DND-41 (cell line): Measurements from ENCODE around the gene OR8G1.
"Not testable (repeated sequence)": the region's sequence is repeated elsewhere in the genome, so short reads cannot be mapped to it uniquely, and the experiment has no call there.

Experiments used
- ATAC-seq: fragments of 200-7000 bp; cut with Tn5 transposase; 3 replicates; pipeline ENCODE4 v1.9.1; 2021; ENCODE audit warnings: low read depth; ENCODE audit not compliant: insufficient read depth
- DNase-seq: peaks from one replicate; pipeline ENCODE4 v3.0.0-alpha.2; 2020
- H2AFZ ChIP-seq: 2 replicates; pipeline ENCODE4 v1.6.0; 2012; ENCODE audit warnings: low read depth, low read length
- H3K27ac ChIP-seq: 2 replicates; pipeline ENCODE4 v1.5.1; 2012; ENCODE audit warnings: low read length, inconsistent platforms
- H3K27me3 ChIP-seq: fragments of 200-600 bp; sonication (generic); 2 replicates; pipeline ENCODE4 v1.6.0; 2012; ENCODE audit warnings: low read length, mild to moderate bottlenecking, inconsistent platforms; ENCODE audit not compliant: insufficient read depth, poor library complexity
- H3K36me3 ChIP-seq: 2 replicates; pipeline ENCODE4 v1.5.1; 2012; ENCODE audit warnings: low read length, inconsistent platforms; ENCODE audit not compliant: insufficient read depth
- H3K4me1 ChIP-seq: 2 replicates; pipeline ENCODE4 v1.5.1; 2012; ENCODE audit warnings: mild to moderate bottlenecking, low read length; ENCODE audit not compliant: insufficient read depth
- H3K4me2 ChIP-seq: 2 replicates; pipeline ENCODE4 v1.6.0; 2012; ENCODE audit warnings: mild to moderate bottlenecking, moderate library complexity, low read length, inconsistent platforms; ENCODE audit not compliant: insufficient read depth
- H3K4me3 ChIP-seq, 2 experiments: fragments of 200-600 bp in 1 of 2; shearing (Covaris generic) in 1 of 2; 2 replicates each; pipeline ENCODE4 v1.5.1; 2012 to 2016; ENCODE audit warnings: inconsistent platforms in 2 of 2, low read length in 2 of 2, mild to moderate bottlenecking in 2 of 2, low read depth in 1 of 2, moderate library complexity in 1 of 2
- H3K79me2 ChIP-seq: 2 replicates; pipeline ENCODE4 v1.6.0; 2012; ENCODE audit warnings: low read length, inconsistent platforms; ENCODE audit not compliant: insufficient read depth
- H3K9ac ChIP-seq: 2 replicates; pipeline ENCODE4 v1.6.0; 2012; ENCODE audit warnings: low read depth, mild to moderate bottlenecking, inconsistent platforms, low read length, moderate library complexity
- H3K9me3 ChIP-seq: 2 replicates; pipeline ENCODE4 v1.5.1; 2012; ENCODE audit warnings: low read length, moderate library complexity, mild to moderate bottlenecking, inconsistent platforms; ENCODE audit not compliant: insufficient read depth, severe bottlenecking
- H4K20me1 ChIP-seq: 2 replicates; pipeline ENCODE4 v1.6.0; 2012; ENCODE audit warnings: low read length; ENCODE audit not compliant: insufficient read depth
- EZH2 ChIP-seq: IDR thresholded peaks from 3 replicates; pipeline ENCODE4 v1.6.1; 2012; ENCODE audit warnings: borderline replicate concordance, low read depth, mild to moderate bottlenecking, moderate library complexity, low read length, inconsistent platforms; ENCODE audit not compliant: severe bottlenecking
- TF ChIP-seq, protein P1 (sequence below): IDR thresholded peaks from 2 replicates; pipeline ENCODE4 v1.5.1; 2012; ENCODE audit warnings: borderline replicate concordance, low read length, moderate library complexity, mild to moderate bottlenecking; ENCODE audit not compliant: poor library complexity, severe bottlenecking; ENCODE audit errors: extremely low read depth

OR8G1 gene

DNA sequence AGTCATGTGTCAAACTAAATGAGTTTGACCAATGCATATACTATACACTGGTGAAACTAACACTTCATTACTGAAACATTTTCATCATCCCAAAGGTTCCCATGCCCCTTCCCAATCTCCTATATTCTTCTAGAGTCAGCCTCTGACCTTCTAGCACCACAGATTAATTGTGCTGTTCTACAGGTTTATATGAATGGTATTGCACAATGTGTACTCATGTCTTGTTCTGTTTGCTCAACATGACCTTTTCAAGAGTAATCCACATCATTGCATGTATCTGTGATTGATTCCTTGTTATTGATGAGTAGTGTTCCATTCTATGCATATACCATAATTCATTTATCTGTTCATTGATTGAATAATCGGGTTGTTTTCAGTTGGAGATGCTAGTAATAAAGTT is 7.5 kb upstream of the OR8G1 start:
- no peak overlapping the region for H3K27ac ChIP-seq
- no peaks in the 10 kb centered on the region for H3K4me1 ChIP-seq
- peaks cover 4% of the 10 kb centered on the region for H3K27me3 ChIP-seq
- H3K36me3 ChIP-seq: no peaks in the 10 kb centered on the region
- no peak for ATAC-seq
- TF ChIP-seq, protein P1, sequence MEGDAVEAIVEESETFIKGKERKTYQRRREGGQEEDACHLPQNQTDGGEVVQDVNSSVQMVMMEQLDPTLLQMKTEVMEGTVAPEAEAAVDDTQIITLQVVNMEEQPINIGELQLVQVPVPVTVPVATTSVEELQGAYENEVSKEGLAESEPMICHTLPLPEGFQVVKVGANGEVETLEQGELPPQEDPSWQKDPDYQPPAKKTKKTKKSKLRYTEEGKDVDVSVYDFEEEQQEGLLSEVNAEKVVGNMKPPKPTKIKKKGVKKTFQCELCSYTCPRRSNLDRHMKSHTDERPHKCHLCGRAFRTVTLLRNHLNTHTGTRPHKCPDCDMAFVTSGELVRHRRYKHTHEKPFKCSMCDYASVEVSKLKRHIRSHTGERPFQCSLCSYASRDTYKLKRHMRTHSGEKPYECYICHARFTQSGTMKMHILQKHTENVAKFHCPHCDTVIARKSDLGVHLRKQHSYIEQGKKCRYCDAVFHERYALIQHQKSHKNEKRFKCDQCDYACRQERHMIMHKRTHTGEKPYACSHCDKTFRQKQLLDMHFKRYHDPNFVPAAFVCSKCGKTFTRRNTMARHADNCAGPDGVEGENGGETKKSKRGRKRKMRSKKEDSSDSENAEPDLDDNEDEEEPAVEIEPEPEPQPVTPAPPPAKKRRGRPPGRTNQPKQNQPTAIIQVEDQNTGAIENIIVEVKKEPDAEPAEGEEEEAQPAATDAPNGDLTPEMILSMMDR: no peak
- no peak for TF ChIP-seq EZH2
- H3K4me3 ChIP-seq: no peak overlapping the region
- no peaks in the 10 kb centered on the region for H3K79me2 ChIP-seq
- H2AFZ ChIP-seq: no peak overlapping the region
- H3K9ac ChIP-seq: no peak overlapping the region
- no peak for DNase-seq
- no peaks in the 10 kb centered on the region for H4K20me1 ChIP-seq
- no peak overlapping the region for H3K4me2 ChIP-seq
- no peaks in the 10 kb centered on the region for H3K9me3 ChIP-seq

DNA sequence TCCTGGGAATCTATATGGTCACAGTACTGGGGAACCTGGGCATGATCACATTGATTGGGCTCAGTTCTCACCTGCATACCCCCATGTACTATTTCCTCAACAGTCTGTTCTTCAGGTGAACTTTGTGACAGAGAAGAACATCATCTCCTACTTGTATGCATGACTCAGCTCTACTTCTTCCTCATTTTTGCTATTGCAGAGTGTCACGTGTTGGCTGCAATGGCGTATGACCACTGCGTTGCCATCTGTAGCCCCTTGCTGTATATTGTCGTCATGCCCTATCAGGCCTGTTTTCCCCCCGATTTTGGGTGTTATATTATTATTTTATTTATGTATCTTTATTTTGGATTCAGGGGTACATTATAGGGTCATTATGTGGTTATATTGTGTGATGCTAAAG is 2.4 kb upstream of the OR8G1 start:
- no peak overlapping the region for H2AFZ ChIP-seq
- TF ChIP-seq, protein P1: no peak
- no peak for TF ChIP-seq EZH2
- H4K20me1 ChIP-seq: no peaks in the 10 kb centered on the region
- H3K9me3 ChIP-seq: no peaks in the 10 kb centered on the region
- DNase-seq (no peak), ATAC-seq (no peak)
- no peak overlapping the region for H3K4me3 ChIP-seq
- no peak overlapping the region for H3K27ac ChIP-seq
- no peaks in the 10 kb centered on the region for H3K27me3 ChIP-seq
- H3K9ac ChIP-seq: no peak overlapping the region
- no peaks in the 10 kb centered on the region for H3K4me1 ChIP-seq
- H3K36me3 ChIP-seq: no peaks in the 10 kb centered on the region
- no peaks in the 10 kb centered on the region for H3K79me2 ChIP-seq
- no peak overlapping the region for H3K4me2 ChIP-seq

DNA sequence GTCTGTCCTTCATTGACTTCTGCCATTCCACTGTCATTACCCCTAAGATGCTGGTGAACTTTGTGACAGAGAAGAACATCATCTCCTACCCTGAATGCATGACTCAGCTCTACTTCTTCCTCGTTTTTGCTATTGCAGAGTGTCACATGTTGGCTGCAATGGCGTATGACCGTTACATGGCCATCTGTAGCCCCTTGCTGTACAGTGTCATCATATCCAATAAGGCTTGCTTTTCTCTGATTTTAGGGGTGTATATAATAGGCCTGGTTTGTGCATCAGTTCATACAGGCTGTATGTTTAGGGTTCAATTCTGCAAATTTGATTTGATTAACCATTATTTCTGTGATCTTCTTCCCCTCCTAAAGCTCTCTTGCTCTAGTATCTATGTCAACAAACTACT is 9.0 kb downstream of the OR8G1 start:
- H4K20me1 ChIP-seq, H2AFZ ChIP-seq, H3K79me2 ChIP-seq, ATAC-seq, H3K27me3 ChIP-seq, H3K36me3 ChIP-seq, H3K9me3 ChIP-seq, H3K4me2 ChIP-seq, H3K9ac ChIP-seq, DNase-seq, H3K4me1 ChIP-seq, H3K4me3 ChIP-seq, H3K27ac ChIP-seq: not testable (repeated sequence)

DNA sequence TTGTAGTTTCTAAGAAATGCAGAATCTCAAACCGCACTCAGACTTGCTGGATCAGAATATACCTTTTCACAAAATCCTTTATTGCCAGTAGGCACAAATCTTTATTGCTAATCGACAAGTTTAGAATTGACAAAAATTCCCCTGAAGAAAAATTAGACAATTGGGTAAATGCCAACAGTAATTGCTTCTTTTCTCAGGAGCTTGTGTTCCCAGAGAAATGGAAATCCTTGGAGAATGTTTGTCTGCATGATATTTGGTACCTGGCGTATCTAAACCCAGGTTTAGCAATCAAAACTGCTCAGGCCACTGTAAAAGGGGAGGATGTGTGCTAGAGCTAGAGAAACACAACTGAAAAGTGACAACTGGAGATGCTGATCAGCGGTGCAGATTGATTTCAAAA is 15.2 kb downstream of the OR8G1 start, which contains the start of gene OR8G5:
Gene OR8G5, plus strand, starts transcription at position 301 of the 400 bp plus-strand sequence. CDS start 8,556 bp downstream, outside the sequence.
- Histone ChIP-seq H3K4me3 (no peak within 1 kb of the TSS), H3K79me2 (no peaks in the 10 kb centered on the region), H3K4me2 (no peak within 1 kb of the TSS), H3K9ac (no peak within 1 kb of the TSS), H3K9me3 (no peaks in the 10 kb centered on the region), H2AFZ (no peak within 1 kb of the TSS), H3K27me3 (peaks cover 11% of the 10 kb centered on the region), H4K20me1 (no peaks in the 10 kb centered on the region), H3K27ac (no peak within 1 kb of the TSS), H3K36me3 (no peaks in the 10 kb centered on the region), H3K4me1 (no peaks in the 10 kb centered on the region)
- no peak for TF ChIP-seq EZH2
- TF ChIP-seq, protein P1: no peak
- DNase-seq (no peak), ATAC-seq (no peak)

DNA sequence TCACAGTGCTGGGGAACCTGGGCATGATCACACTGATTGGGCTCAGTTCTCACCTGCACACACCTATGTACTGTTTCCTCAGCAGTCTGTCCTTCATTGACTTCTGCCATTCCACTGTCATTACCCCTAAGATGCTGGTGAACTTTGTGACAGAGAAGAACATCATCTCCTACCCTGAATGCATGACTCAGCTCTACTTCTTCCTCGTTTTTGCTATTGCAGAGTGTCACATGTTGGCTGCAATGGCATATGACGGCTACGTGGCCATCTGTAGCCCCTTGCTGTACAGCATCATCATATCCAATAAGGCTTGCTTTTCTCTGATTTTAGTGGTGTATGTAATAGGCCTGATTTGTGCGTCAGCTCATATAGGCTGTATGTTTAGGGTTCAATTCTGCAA is 24.1 kb downstream of the OR8G1 start:
- not testable (repeated sequence) for H3K27me3 ChIP-seq, DNase-seq, H3K4me2 ChIP-seq, H4K20me1 ChIP-seq, ATAC-seq, H3K4me3 ChIP-seq, H3K27ac ChIP-seq, H2AFZ ChIP-seq, H3K36me3 ChIP-seq, H3K4me1 ChIP-seq, H3K9ac ChIP-seq, H3K9me3 ChIP-seq, H3K79me2 ChIP-seq

DNA sequence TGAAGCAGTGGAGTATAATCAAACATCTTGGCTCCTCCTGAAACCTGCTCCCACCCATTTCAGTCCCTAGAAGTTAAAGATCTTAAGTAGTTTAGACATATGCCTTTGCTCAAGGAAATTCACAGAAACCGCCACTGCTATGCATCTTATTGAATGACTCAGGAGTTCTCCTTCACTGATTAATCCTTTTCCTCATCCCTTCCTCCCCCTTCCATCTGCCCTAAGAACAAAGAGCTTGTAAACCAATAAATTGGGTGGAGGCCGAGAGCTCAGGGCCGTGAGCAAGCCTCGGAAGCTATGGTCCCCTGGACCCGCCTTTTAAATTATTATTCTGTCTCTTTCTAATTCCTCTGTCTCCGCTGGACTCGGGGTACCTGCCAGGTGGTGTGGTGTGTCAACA is 30.0 kb downstream of the OR8G1 start:
- not testable (repeated sequence) for H3K4me2 ChIP-seq, DNase-seq, H3K4me1 ChIP-seq, H2AFZ ChIP-seq, H3K9me3 ChIP-seq, H3K9ac ChIP-seq, H3K27me3 ChIP-seq, H3K27ac ChIP-seq, H3K4me3 ChIP-seq, H3K36me3 ChIP-seq, ATAC-seq, H3K79me2 ChIP-seq, H4K20me1 ChIP-seq
